ENCODE results near the gene PDE1C.
"Not testable (repeated sequence)": the region's sequence is repeated elsewhere in the genome, so short reads cannot be mapped to it uniquely, and the experiment has no call there.

Gene PDE1C

DNA sequence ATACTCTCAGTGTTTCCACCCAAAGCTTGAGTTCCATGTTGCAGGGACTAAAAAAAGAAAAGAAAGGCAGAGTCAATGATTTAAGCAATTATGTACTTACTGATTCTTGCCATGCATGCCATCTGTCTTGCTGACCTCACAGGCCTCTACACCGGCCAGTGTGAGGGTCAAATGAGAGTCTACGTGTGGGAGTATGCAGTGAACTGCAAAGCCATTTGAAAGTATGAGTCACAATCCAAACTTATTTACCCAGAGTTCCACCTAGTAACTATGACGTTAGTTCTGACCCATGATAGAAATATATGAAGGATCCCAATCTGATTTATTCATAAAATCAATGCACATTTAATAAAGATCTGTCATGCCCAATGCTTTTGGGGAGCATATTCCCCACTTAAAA lies 26.5 kb downstream of the PDE1C start:
- DNase-seq (ENCODE audit: low spot score): no peak

DNA sequence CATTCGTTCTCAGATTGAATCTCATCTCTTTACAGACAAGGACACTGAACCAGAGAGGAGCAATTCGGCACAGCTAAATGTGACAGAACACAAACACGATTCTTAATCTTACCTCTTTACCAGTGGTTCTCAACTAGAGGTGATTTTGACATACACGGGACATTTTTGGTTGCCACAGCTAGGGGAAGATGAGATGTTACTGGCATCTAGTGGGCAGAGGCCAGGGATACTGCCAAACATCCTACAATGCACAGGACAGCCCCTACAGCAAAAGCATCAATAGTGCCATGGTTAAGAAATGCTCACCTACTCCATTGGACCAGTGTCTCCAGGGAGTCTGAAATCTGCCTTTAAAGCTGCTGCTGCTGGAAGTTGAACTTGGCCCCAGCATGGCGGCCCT lies 27.3 kb downstream of the PDE1C start:
- DNase-seq (ENCODE audit: low spot score): no peak

DNA sequence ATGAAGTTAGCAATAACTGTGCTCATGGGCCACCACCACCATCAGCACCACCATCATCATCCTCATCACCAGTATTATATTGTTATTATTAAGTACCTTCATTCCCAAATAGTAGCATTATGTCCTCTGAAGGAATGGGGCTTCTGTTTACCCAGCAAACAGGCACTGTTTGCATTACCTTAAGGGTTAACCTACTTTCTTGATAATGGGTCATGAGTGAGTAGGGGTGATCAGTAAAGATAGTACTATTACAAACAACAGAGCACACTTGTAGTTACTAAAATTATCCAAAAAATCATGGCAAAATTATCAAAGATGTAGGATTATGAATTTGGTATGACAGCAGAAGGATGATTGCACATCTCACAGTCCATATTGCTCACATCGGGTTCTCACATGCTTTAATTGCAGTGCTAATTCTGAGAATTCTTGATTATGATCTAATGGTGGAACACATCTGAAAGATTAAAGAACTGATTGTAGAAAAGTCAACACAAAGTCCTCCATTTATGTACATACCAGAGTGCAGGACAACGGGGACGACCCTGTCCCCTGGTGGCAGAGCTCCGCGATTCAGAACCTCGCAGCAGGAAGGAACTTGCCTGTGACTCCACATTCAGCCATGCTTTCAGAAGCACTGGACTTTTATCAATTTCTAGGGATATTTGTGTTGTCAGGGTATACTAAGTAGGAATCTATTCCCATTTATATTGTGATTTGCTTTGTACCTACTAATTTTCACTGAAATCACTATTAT lies 31.0 kb downstream of the PDE1C start:
- no peak for DNase-seq (ENCODE audit: low spot score)

DNA sequence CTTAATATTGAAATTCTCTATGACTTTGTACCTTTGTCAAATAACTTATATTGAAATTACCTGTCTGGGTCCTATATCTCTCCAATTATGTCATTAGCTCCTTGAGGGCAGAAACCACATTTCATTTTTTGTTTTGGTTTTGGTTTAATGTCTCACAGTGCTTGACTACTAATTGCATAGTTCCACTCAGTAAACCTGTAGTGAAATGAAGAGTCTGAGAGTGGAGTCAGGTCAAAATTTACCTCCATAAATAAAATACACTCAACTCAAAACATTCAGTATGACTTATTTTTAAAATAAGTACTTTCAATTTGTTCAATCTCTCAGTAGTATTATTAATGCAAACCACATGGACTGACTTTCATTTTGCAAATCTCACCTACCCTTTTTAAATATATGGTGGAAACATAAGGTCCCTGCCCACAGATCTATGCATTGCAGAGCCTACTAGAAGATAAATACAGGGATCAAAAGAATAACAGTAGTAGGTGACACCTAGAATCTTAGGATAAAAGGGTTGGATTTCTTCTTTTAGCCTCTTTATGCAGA lies 32.5 kb downstream of the PDE1C start:
- DNase-seq (ENCODE audit: low spot score): no peak

DNA sequence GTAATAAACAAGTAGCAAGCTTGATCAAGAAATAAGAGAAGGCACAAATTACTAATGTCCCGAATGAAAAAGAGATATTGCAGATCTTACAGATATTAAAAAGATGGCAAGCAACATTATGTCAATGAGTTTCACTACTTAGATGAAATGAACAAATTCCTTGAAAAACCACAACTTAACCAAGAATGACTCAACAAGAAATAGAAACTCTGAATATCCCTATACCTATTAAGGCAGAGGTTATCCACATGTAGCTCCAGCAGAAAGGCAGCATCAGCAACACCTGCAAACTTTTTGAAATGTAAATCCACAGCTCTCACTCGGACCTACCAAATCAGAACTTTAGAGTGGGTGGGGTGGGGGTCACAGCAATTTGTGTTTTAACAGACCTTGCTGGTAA lies 33.6 kb downstream of the PDE1C start:
- DNase-seq (ENCODE audit: low spot score): no peak

DNA sequence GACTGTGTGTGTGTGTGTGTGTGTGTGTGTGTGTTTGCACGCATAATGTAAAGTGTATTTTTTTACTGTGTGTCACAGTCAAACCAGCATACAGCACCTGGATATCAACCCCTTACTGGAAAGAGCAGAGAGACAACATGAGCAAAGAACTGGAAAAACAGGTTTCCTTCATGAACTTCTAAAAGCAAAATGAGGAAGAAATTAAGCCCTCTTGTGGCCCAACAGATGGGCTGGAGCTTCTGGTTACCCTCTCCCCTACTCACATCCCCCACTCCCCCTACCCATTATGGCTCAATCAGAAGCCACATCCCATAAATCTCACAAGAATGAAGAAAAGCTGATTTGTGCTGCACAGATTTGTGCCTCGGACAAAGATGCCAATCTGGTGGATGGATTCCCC lies 36.2 kb downstream of the PDE1C start:
- no peak for DNase-seq (ENCODE audit: low spot score)

DNA sequence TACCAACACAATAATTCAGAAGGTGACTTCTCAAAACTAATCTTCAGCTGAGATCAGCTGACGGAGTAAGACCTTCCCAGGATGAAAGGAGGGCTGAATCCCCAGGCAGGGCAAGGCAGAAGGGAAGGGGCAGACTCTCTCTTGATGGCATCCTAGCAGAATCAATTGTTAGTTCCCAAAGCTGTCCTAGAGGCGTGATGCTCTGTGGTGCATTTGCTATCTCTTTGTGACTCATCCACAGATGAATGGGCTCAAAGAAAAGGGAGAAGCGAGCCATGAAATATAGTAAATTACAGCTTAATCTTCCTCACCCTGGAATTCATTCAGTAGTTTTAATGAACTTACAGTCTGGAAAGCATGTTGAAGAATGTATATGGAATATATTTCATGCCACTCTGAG lies 37.2 kb downstream of the PDE1C start:
- no peak for DNase-seq (ENCODE audit: low spot score)

DNA sequence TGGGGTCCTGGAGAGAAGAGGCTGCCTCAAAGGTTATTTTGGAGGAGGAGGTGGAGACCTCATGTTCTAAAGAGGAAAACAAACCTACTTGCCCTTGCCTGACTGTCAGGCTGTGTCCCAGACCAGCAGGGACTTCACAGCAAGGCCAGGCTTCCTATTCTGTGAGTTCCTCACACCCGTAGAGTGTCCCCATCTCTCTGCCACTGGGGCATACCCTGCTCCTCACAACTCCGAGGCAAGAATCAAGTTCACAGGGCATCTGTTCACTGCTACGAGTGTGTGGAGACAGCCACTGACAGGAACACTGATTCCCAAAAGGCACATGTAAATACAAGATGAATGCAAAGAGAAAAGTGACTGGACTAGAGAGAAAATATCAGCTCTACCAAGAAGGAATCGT lies 38.0 kb downstream of the PDE1C start:
- no peak for DNase-seq (ENCODE audit: low spot score)

DNA sequence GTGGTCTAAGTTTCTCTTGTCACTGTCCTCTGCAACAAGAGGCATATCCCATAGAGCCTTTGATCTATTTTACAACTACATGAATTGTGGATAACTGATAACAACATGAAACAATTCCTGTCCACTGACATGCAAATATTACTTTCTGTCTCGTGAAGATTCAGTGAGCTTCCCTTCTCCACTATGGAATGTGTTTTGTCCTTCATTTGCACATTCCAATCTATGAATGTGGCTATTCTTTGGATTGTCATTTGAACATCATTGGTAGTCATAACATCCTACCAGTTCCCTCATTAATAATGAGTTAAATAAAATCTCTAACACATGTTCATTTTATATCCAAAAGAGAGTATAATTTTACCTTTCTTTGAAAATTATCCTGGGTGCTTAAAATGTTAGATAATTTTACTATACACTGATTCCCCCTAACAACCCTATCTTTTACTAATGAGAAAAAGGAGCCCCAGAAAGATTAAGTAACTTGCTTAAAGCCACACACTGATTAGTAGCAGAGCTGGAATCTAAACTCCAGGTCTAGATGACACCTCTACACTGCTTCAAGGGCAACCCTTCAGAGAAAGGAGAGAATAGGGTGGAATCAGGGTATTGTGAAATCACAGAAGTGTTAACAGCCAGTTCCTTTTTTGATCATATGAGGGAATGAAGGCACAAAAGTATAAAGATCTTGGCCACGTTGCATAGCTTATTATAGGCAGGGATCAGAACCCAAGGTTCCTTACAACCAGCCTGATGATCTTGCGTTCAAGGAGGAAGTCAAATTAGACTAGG lies 39.1 kb downstream of the PDE1C start:
- DNase-seq (ENCODE audit: low spot score): no peak

DNA sequence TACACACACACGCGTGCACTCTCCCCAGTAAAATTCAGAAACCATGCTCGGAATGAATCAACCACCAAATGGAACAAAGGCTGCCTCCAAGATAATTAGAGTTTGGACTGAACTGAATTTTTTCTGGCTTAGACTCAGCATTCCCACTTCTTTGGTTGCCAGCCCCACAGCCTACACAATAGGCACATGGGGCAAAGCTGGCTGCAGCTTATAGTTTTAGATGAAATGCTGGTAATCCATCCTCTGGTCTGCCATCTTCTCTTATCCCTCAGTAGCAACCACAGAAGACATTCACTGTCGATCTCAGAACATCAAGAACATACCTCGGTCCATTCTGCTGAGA lies 44.2 kb downstream of the PDE1C start:
- no peak for DNase-seq (ENCODE audit: low spot score)

DNA sequence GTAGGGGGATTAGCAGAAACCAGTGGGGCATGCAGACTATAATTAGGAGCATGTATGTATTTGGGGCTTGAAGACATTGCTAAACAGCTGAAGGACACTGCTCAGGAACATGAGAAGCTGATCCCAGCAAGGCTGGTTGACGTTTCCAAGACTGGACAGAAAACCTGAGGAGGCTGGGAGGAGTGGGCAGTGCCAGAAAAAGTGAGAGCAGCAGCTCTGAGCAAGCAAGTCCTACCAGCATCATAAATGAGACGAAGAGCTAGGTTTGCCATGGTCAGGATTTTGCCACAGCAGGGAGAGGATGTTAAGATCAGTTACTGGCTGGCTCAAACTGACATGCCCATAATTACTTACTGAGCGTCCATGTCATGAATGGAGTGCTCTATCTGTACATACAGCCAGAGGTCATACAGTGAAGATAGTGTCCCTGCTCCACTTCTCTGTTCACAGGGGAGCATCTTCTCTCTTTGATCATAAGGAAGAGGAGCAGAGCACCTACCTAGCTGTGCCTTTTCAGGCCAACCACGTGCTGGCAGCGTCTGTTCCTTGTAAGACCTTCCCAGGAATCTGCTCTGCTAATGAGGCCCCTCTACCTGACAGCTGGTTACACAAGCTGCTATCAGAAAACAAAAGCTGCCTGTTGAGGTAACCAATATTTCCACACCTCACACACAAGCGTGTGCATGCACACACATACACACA lies 44.7 kb downstream of the PDE1C start:
- no peak for DNase-seq (ENCODE audit: low spot score)

DNA sequence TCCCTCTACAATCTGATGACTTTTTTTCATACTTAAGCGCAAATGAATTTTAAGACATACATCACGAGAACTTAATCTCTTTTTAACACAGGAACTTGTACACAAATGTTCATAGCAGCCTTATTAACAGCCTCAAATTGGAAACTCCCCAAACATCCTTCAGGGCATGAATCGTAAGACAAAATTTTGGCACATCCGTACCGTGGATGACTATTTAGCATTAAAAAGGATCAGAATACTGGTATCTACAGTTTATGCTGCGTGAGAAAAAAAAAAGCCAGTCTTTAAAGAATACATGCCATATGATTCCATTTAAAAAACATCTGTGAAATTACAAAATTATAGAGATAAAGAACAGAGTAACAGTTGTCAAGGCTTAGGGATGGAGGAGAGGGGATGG lies 46.8 kb downstream of the PDE1C start:
- no peak for DNase-seq (ENCODE audit: low spot score)

DNA sequence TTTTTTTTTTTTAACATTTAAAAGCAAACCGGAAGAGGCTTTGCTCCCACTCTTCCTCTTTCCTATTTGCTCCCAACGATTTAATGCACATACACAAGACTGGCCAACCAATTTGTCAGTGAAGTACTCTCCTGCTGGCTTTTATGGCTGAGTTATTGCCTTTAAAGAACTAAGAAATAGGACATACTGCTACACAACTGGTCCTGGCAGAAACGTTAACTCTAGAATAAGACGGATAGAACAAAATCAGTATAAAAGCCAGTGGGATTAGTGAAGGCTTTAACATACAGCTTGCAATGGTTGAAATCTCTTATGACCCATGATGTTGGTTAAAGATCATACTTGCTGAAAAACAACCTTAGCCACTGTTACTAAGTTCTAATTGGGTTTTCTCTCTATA lies 47.2 kb downstream of the PDE1C start:
- no peak for DNase-seq (ENCODE audit: low spot score)

DNA sequence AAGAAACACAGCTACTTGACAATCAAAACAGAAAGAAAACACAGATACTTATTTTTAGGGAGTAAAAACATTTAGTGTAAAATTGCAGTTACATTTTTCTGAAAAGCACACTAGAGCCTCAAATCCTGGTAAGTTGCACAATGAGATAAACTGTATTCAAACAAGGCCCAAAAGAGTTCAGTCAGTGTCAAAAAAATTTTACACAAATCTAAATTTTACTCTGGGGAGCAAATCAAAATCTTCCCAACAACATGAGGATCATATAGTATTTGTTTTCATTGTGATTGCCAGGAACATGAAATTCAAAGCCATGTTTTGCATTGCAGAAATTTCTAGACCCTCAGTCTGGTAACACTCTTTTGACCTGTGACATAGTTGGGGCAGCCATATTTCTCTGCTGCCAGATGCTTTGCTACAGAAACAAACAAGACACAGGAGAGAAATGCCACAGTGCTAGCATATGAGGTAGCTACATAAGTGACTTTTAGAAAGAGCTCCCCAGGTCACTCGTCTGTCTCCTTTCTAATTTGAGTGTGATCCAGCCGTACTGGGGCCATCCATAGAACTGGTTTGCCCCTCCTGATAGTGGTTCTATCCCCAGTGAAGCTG lies 49.6 kb downstream of the PDE1C start:
- DNase-seq (ENCODE audit: low spot score): no peak

DNA sequence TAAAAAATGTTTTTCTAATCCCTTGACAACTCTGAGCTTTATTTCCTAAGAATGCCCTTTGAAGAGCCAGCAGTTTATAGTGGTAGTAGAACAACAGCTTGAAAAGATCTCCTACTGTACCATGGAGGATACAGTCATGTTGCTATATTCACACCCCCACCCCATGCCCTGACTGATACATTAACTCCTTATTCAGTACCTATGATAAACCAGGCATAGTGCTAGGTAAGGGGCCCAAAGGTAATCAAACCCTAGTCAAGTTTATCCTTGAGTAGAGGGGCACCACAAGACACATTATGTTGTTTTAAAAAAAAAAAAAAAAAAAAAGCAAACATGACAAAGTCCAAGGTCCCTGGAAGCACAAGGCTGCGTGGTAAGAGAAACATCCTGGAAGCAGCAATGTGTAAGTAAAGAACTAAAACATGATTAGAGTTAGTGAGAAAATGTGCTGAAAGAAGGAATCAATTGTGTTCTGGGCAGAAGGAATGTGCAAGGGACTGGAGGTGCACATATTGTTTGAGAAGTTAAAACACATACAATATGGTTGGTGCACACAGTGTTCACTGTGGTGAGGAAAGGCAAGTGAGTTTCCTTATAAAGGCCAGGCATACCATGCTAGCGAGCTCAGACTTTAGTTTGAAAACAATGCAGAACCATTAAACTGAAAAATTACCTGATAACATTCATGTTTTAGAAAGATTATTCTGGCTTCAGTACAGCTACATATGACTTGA lies 51.2 kb downstream of the PDE1C start:
- DNase-seq (ENCODE audit: low spot score): no peak

DNA sequence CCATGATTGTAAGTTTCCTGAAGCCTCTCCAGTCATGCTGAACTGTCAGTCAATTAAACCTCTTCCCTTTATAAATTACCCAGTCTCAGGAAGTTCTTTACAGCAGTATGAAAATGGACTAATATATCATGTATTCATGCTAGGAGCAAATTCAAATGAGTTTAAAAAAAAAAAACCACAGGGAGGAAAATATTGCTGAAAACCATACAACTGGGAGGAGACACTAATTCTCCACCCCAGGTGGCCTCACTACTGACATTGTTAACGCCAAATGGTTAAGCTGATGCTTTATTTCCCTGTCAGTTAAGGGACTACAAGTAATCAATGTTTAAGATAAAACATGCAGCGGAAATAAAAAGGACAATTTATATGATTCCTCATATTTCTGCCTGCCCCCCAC lies 55.1 kb downstream of the PDE1C start:
- no peak for DNase-seq (ENCODE audit: low spot score)

DNA sequence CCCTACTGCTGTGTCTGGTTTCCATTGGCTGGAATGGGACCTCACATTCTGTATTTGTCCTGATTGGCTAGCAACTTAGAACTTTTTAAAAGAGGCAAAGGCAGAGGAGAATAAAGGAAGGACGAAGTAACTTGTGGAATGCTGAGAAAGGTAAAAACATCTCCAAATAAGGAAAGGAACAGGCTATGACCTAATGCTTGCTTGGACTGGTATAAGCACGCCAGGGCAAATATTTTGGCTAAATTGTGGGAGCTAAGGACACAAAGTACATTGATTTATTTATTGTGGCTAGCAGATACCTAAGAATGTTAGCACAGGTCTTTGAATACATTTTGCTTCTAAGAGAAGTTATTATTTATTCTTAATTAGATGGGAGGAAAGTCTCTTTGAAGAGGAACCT lies 56.7 kb downstream of the PDE1C start:
- not testable (repeated sequence) for DNase-seq (ENCODE audit: low spot score)

DNA sequence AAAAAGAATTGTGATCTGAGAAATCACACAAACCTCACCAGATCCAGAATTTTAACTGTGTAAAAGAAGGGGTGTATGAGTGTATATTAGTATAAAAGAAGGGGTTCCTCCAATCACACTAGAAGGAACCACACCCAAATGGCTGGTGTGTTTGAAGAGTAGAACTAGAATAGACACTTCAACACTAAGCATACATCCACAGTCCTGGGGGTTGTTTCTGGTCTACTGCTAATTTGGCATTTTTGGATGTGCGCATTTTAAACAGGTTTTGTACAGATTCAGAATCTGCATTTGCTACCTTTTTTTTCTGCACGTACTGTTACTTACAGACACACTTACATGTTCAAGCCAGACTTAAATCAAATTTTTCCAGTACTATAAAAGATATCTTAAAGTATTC lies 64.6 kb downstream of the PDE1C start:
- DNase-seq (ENCODE audit: low spot score): no peak

DNA sequence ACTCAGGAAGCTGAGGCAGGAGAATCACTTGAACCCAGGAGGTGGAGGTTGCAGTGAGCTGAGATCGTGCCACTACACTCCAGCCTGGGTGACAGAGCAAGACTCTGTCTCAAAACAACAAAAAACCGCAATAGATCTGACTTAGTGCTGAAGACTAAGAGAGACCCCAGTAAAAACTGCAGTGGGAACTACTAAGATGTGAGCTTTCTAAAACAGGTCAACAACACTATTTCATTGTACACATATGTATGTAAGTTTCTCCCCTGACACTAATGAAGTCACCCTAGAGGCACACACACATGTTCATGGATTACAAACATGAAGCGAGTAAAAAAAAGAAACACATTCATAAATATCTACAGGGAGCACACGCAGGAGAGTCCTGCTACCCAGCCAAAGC lies 68.3 kb downstream of the PDE1C start:
- DNase-seq (ENCODE audit: low spot score): no peak

DNA sequence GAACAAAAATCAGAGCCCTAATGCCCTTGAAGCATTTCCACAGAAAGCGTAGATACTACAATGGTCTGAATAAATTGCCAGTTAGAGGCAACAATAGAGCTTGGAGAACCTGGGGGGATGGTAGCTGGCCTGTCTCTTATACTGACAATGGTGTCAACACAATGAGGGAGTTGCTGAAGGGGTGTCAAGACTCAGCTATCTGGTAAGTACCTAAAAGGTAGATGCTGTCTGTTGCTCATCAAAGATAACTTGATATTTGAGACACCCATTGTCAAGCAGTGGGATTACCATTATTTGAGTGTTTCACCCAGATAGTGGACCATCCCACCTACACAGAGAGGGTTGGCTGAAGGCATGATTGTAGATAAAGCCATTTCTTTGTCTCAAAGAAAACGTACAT lies 72.8 kb downstream of the PDE1C start:
- no peak for DNase-seq (ENCODE audit: low spot score)

DNA sequence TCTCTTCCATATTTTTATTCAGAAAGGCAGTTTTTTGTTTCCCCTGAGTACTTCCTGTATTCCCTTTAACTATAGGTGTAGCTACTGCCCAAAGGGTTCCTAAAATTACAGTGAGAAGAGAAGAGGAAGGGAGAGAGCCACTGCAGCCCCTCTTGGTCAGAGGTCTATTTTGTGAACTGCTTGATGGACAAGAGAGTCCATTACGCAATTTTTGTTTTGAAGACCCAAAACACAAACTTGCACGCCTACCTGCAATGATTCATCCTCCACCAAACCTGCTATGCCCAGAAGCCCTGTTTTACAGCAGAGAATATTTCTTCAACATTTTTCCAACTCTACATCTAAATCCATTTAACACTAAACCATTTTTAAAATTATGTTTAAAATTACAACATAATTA lies 75.1 kb downstream of the PDE1C start:
- no peak for DNase-seq (ENCODE audit: low spot score)

DNA sequence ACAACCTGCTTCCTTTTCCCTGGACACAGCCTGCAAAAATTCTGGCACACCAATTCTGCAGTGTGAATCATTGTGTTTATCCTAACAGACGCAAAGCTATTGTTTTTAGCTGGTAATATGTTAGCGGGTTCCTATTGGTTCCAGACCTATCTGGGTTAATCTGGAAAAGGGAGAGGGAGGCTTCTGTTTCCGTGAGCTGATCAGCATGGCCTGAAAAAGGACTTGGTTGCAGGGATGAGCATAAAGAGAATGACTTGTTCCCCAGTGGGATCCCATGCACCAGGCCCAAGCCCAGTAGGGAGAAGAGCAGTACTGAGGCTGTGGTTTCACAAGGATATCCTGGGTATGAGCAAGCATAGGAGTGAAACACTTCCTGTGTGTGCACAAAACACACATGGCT lies 78.4 kb downstream of the PDE1C start:
- DNase-seq (ENCODE audit: low spot score): no peak

All from CD4-positive, alpha-beta T cell treated with Interleukin-6 at 100 ng/mL for 8 hours (primary cell).